Stomach (tissue), 9 donors: Measurements from ENCODE around the gene CTSK. TPM values are rescaled to one million over a fixed set of nuclear protein-coding genes. Genes with fewer than 3 reads are reported as not detected.

Experiments used
- DNase-seq, 2 donors: peaks; one replicate each; pipeline versions ENCODE4 v3.0.0 to v3.0.0-alpha.2; 2013 to 2019
- H3K27ac ChIP-seq, 5 donors: fragments of 200-600 bp in 4 of 5; sonication (generic) in 4 of 5; one replicate each; pipeline ENCODE4 v1.5.1; 2013 to 2019; ENCODE audit warnings: mild to moderate bottlenecking in 1 of 5, moderate library complexity in 1 of 5
- H3K27me3 ChIP-seq, 3 donors: fragments of 200-600 bp; sonication (generic); one replicate each; pipeline ENCODE4 v1.5.1; 2017 to 2019; ENCODE audit warnings: mixed run types in 1 of 3
- H3K36me3 ChIP-seq, 4 donors: fragments of 200-600 bp; sonication (generic); 1 replicate in 3 of 4; 2 replicates in 1 of 4; pipeline ENCODE4 v1.5.1; 2016 to 2019
- H3K4me1 ChIP-seq, 4 donors: fragments of 200-600 bp; sonication (generic); one replicate each; pipeline ENCODE4 v1.5.1; 2016 to 2019
- H3K4me3 ChIP-seq, 4 donors: fragments of 200-600 bp; sonication (generic) in 3 of 4; one replicate each; pipeline ENCODE4 v1.5.1; 2016 to 2019; ENCODE audit warnings: mild to moderate bottlenecking in 1 of 4
- H3K9me3 ChIP-seq, 4 donors: fragments of 200-600 bp; sonication (generic); one replicate each; pipeline ENCODE4 v1.5.1; 2016 to 2019
- CTCF ChIP-seq, 7 experiments: fragments of 450-650 bp in 4 of 7; fragments of 200-600 bp in 3 of 7; sonication (generic) in 3 of 7; IDR thresholded peaks; one replicate each; pipeline ENCODE4 v1.5.1; 2016 to 2019; ENCODE audit warnings: antibody characterized with exemption in 7 of 7, control low read depth in 2 of 7, mild to moderate bottlenecking in 1 of 7
- EP300 ChIP-seq: sonication (generic); formaldehyde crosslinking; IDR thresholded peaks from one replicate; pipeline ENCODE4 v1.6.1; 2017; ENCODE audit warnings: antibody characterized with exemption
- POLR2A ChIP-seq, 4 donors: fragments of 450-650 bp; IDR thresholded peaks; one replicate each; pipeline ENCODE4 v1.6.1; 2016; ENCODE audit warnings: antibody characterized with exemption in 4 of 4, control low read depth in 2 of 4, mild to moderate bottlenecking in 1 of 4, moderate library complexity in 1 of 4
- POLR2AphosphoS5 ChIP-seq, 3 donors: sonication (generic); formaldehyde crosslinking; IDR thresholded peaks; one replicate each; pipeline ENCODE4 v1.6.1; 2016; ENCODE audit warnings: antibody characterized with exemption in 3 of 3
- WGBS, 5 donors: extraction: QIAGEN DNeasy Blood & Tissue Kit in 3 of 5; methylation state at CpG; one replicate each; pipeline versions ENCODE4 v1.1.5 to v1.1.7; 2013 to 2018; 5-methylcytosine and 5-hydroxymethylcytosine counted together
- intact Hi-C: fragments of 100-400 bp; cut with DNase I; formaldehyde crosslinking; loops from one replicate; pipeline ENCODE4 v1.15.1; 2023; ENCODE audit warnings: low total_unique reads
- polyA plus RNA-seq, 3 donors: library from polyadenylated mRNA; stranded (reverse); fragments of 200-250 nt; gene quantifications; one replicate each; pipeline ENCODE4 v1.2.3, GENCODE V29; 2013
- total RNA-seq, 5 donors: library from RNA; depleted of rRNA; stranded (reverse); fragments of >200 nt; gene quantifications; one replicate each; pipeline versions ENCODE4 v1.1.0 to v1.2.3, GENCODE V29; 2014 to 2016
- donor health status: healthy with polysubstance abuse.
- donor health status: Bipolar disorder and iron deficiency.
- donor health status: healthy.

The CTSK gene
- total and polyA plus RNA-seq, 8 donors = 7.6 to 49.8 (median 13.7) TPM

- DNase-seq = no peak
- peaks cover 0 to 33% (median 18%) of the 10 kb centered on the region in 4 donors for H3K36me3 ChIP-seq
- WGBS, 5 donors = 53 to 78% (median 61%) methylated on average over 3 of the region's 3 CpGs
- TF ChIP-seq POLR2AphosphoS5 (IDR thresholded peaks at IDR 0.05) (no peak), CTCF (IDR thresholded peaks at IDR 0.05) (no peak), POLR2A (IDR thresholded peaks at IDR 0.05) (no peak), EP300 (no peak)
- H3K27me3 ChIP-seq = no peaks in the 10 kb centered on the region
- intact Hi-C loops = no loop called here
- H3K4me3 ChIP-seq = no peak overlapping the region
- H3K4me1 ChIP-seq = peaks cover 0 to 37% (median 12%) of the 10 kb centered on the region in 4 donors
- no peaks in the 10 kb centered on the region for H3K9me3 ChIP-seq
- H3K27ac ChIP-seq = no peak overlapping the region
Observed at GRCh38 chr1:150760013-150760412, 48.0 kb downstream of the CTSK start.

- H3K36me3 ChIP-seq = peaks cover 7 to 92% (median 62%) of the 10 kb centered on the region in 4 donors
- no peak for DNase-seq
- TF ChIP-seq POLR2AphosphoS5 (IDR thresholded peaks at IDR 0.05) (no peak), EP300 (no peak), POLR2A (IDR thresholded peaks at IDR 0.05) (no peak), CTCF (IDR thresholded peaks at IDR 0.05) (no peak)
- intact Hi-C loops = no loop called here
- H3K27ac ChIP-seq = no peak overlapping the region
- no peaks in the 10 kb centered on the region for H3K9me3 ChIP-seq
- no peaks in the 10 kb centered on the region for H3K27me3 ChIP-seq
- 55 to 94% (median 83%) methylated on average over 2 of the region's 2 CpGs for WGBS, 5 donors
- no peak overlapping the region for H3K4me3 ChIP-seq
- H3K4me1 ChIP-seq = no peaks in the 10 kb centered on the region
Observed at GRCh38 chr1:150753416-150753815, 54.6 kb downstream of the CTSK start.

- intact Hi-C loops = no loop called here
Observed at GRCh38 chr1:150751443-150751842, 56.6 kb downstream of the CTSK start.

GRCh38 chr1:150749720-150750311, 58.2 kb downstream of the CTSK start:
- Histone ChIP-seq H3K4me3 (no peak overlapping the region), H3K27ac (no peak overlapping the region), H3K36me3 (peaks cover 7 to 94% (median 60%) of the 10 kb centered on the region in 4 donors), H3K9me3 (no peaks in the 10 kb centered on the region), H3K4me1 (no peaks in the 10 kb centered on the region), H3K27me3 (no peaks in the 10 kb centered on the region)
- intact Hi-C loops = no loop called here
- no peak for TF ChIP-seq POLR2AphosphoS5 (IDR thresholded peaks at IDR 0.05)
- TF ChIP-seq EP300 = no peak
- TF ChIP-seq POLR2A (IDR thresholded peaks at IDR 0.05) = no peak
- TF ChIP-seq CTCF (IDR thresholded peaks at IDR 0.05) = no peak
- no peak for DNase-seq
- 88 to 91% (median 90%) methylated on average over 8 of the region's 8 CpGs for WGBS, 5 donors

More at GRCh38 chr1:150751443-150751842, 56.6 kb downstream of the CTSK start:
- Histone ChIP-seq H3K9me3 (no peaks in the 10 kb centered on the region), H3K4me3 (no peak overlapping the region), H3K36me3 (peaks cover 7 to 93% (median 63%) of the 10 kb centered on the region in 4 donors), H3K4me1 (no peaks in the 10 kb centered on the region), H3K27me3 (no peaks in the 10 kb centered on the region), H3K27ac (no peak overlapping the region)
- DNase-seq = no peak
- WGBS, 5 donors = 85 to 94% (median 86%) methylated on average over 5 to 6 of the region's 6 CpGs
- TF ChIP-seq POLR2AphosphoS5 (IDR thresholded peaks at IDR 0.05) (no peak), CTCF (IDR thresholded peaks at IDR 0.05) (no peak), EP300 (no peak), POLR2A (IDR thresholded peaks at IDR 0.05) (no peak)
